ENCODE measurements around the gene SELENON.

The SELENON gene

DNA sequence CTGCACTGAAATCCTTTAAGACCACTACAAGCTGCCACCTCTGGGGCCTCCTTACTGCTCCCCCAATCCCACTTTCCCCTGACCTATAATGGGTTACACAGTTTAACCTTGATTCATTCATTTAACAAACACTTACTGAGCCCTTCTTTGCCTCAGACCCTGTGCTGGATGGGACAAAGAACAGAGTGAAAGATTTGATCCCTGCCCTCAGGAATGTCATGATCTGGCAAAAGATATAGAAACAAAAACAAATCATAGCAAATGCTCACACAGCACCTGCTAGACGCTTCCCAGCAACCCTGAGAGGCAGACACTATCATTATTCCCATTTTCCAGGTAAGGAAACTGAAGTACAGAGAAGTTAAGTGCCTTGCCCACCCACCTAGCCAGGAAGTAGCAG lies 66.3 kb downstream of the SELENON start:
- H3K9me3 ChIP-seq (ENCODE audit: insufficient read depth, low read depth, low read length), result no peaks in the 10 kb centered on the region
- H3K4me1 ChIP-seq (ENCODE audit: insufficient read depth, low read length), result peaks cover 10% of the 10 kb centered on the region; the same call in 1 of the 2 replicates
- no peak overlapping the region for H3K27ac ChIP-seq (ENCODE audit: low read length)
- H3K36me3 ChIP-seq (ENCODE audit: insufficient read depth, low read depth, low read length), result no peaks in the 10 kb centered on the region
- H3K9ac ChIP-seq (ENCODE audit: low read depth, low read length), result no peak overlapping the region
- H3K27me3 ChIP-seq (ENCODE audit: insufficient read depth, low read length), result no peaks in the 10 kb centered on the region
- no peak overlapping the region for H3K4me3 ChIP-seq (ENCODE audit: low read length)

DNA sequence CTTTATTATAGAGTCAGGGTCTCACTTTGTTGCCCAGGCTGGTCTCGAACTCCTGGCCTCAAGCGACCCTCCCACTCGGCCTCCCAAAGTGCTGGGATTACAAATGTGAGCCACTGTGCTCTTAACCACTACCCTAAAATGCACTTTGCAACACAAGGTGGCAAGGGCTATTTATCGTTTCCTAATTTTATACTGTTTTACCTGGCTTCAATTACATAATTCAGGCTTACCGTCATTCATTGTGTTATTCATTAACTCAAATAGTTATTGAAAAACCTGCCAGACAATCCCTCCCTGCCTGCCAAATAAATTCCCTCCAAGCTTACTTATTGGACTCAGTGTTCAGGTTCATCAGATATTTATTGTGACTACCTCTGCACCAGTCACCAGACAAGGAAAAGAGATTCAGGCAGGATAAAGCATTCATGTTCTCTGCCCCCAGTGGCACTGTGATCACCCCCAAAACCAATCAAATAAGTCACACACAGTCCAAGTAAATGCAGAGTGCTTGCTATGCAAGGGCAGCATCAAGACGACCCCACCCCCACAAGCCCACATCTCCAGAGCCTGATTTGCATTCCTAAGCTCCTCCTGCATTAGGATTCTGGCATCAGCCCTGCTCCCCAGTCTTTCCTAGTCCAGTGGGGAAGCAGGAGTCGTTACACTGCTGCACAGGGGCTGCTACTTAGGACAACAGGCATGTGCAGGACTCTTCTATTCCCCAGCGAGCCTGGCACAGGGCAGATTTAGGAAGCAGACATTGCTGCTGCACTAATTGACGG lies 67.4 kb downstream of the SELENON start:
- Histone ChIP-seq H3K27me3 (ENCODE audit: insufficient read depth, low read length) (no peaks in the 10 kb centered on the region), H3K36me3 (ENCODE audit: insufficient read depth, low read depth, low read length) (no peaks in the 10 kb centered on the region), H3K4me3 (ENCODE audit: low read length) (no peak overlapping the region), H3K4me1 (ENCODE audit: insufficient read depth, low read length) (peaks cover 10% of the 10 kb centered on the region; the same call in 1 of the 2 replicates), H3K9ac (ENCODE audit: low read depth, low read length) (no peak overlapping the region), H3K9me3 (ENCODE audit: insufficient read depth, low read depth, low read length) (no peaks in the 10 kb centered on the region), H3K27ac (ENCODE audit: low read length) (no peak overlapping the region)
